Skin epidermis (tissue), 12 donors: Measurements from ENCODE around the gene FOCAD.

Experiments
- H3K27ac ChIP-seq, 21 experiments: fragments of 200-600 bp; sonication (generic) in 11 of 21; one replicate each; pipeline ENCODE4 v1.5.0; 2020; ENCODE audit warnings: mild to moderate bottlenecking in 3 of 21, inconsistent platforms in 2 of 21, moderate library complexity in 2 of 21
- H3K4me3 ChIP-seq, 7 experiments: fragments of 200-600 bp; sonication (generic) in 2 of 7; one replicate each; pipeline ENCODE4 v1.5.0; 2020; ENCODE audit warnings: inconsistent platforms in 2 of 7, mild to moderate bottlenecking in 2 of 7, moderate library complexity in 1 of 7

FOCAD gene

DNA sequence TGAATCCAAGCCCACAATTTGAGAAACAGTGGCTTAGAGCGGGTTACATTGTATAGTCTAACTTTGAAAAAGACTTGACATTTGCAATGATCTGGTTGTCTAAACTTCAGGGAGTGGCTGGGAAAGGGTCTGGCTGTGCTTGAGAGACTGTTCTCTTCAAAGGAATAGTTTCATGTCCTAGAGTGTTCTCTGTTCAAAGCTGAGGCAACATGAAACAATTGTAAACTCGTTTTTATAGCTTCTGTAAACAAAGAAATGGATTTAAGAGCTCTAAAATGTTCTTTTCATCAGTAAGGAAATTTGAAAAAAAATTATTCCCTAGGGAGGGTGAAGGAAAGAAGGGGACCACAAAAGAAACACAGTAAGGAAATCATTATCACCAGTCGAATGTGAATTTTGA is 41.6 kb downstream of the FOCAD start:
- H3K27ac ChIP-seq: peak overlapping the region in 1 of 21 experiments; percentile 24
- H3K4me3 ChIP-seq: no peak overlapping the region

DNA sequence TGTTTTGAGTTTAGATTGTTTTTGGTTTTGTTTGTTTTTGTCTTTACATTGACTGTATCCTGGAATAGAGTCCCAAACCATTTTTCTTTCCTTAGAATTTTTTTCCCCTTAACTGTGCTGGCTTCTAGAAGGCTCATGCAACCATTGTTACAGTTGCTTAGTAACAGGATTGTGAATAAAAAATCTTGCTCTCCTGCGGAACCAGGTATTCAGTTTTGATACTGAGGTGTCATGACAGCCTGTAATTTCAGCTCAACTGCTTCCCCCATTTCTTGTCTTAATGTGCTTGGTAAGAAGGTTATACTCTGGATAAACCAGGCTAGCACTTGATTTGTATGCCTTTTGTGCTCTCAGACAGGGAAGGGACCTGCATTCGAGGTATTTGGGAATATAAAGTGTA is 42.1 kb downstream of the FOCAD start:
- Histone ChIP-seq H3K4me3 (no peak overlapping the region), H3K27ac (peak overlapping the region in 1 of 21 experiments; percentile 24)

DNA sequence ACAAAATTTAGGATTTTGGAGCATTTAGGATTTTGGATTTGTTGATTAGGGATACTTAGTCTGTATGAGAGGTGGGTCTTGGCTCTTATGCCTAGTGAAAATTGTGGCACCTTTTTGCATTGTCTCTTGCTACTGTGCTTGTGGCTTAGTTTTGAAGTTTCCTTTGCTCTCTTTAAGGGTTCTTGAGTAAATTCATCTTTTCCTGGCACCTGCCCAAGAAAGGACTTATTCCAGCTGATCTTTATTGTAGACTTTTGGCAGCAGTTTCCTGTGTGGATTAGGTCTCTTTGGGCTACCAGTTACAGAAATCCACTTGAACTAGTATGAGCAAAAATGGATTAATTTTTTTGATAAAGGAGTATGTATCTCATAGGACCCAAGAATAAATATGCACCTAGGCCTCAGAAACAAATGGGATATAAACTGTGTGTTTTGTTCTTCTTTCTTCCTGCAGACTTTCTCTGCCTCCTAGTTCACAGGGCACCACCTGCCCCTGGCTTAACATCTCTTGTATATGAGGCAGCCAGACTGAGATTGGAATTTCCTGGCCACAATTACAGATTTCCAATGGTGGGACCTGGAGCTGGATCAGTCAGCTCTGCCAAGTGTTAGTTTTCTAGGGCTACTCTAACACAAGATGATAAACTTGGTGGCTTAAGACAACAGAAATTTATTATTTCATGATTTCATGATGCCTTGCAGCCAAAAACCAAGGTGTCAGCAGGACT is 44.6 kb downstream of the FOCAD start:
- H3K4me3 ChIP-seq: no peak overlapping the region
- no peak overlapping the region for H3K27ac ChIP-seq

DNA sequence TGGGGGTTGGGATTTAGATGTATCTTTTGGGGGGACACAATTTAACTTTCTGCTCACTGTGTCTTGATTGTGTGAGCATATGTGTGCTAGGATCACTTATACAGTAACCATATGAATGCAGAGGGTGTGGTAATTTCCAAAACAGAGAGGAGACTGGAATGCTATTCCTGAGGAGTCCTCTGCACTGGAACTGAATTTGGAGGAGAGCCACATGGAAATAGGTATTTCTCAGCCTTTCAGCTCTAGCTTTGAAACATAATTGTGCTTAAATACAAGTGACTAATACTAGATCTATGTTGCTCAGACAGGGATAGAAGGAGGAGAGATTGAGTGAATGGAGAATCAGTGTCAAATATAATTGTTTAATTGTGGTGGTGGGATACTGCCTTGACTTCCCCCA is 45.5 kb downstream of the FOCAD start:
- Histone ChIP-seq H3K27ac (no peak overlapping the region), H3K4me3 (no peak overlapping the region)

GRCh38 chr9:20732118-20732517 is 48.1 kb downstream of the FOCAD start:
- Histone ChIP-seq H3K27ac (no peak overlapping the region), H3K4me3 (no peak overlapping the region)

DNA sequence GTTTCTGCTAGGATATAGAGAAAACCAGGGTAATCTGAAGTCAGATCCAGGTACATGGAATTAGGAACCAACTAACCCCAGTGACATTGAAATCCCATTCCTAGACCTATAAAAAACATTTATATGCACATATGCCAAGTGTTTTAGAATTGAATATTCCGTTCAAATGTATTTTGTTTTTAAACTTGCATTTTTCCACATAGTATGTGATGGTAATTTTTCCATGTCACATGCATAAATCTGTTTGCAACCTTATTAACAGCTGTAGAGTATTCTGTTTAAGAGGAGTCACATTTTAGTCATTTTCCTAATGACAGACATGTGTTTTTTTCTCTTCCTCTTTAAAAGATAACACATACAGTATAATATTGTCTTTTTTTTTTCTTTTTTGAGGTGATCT is 50.2 kb downstream of the FOCAD start:
- Histone ChIP-seq H3K27ac (no peak overlapping the region), H3K4me3 (no peak overlapping the region)

- no peak overlapping the region for H3K27ac ChIP-seq
- H3K4me3 ChIP-seq: no peak overlapping the region
These were observed 56.2 kb downstream of the FOCAD start for GRCh38 chr9:20740304-20740703.

DNA sequence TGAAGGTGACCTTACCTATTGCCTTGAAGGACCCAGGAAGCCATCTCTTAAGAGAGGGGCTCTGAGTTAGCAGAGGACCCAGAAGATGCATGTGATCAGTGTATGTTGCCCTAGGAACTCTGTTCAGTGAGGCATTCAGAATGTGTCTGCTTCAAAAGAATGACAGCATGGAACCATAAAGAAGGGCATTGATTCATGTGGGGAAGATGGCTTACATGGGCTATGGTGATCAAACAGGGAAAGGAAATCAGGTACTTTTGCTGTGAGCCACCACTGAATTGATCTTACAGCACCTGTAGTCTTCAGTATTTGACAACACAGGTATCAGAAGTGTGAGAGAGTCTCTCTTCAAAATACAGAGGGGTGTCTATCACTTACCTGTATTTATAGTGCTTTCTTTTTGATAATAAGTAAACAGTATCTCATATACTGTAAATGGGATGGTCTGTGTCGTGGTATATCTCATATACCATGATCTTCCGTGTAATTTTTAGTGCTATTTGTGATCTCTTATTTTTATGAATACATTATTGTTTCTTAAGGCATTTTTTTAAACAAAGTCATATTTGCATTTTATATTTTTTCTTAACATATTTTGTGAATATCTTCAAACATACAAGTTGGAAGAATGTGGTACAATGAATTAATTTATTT is 57.0 kb downstream of the FOCAD start:
- Histone ChIP-seq H3K4me3 (no peak overlapping the region), H3K27ac (no peak overlapping the region)

GRCh38 chr9:20742833-20743232 is 58.8 kb downstream of the FOCAD start:
- Histone ChIP-seq H3K4me3 (no peak overlapping the region), H3K27ac (no peak overlapping the region)

DNA sequence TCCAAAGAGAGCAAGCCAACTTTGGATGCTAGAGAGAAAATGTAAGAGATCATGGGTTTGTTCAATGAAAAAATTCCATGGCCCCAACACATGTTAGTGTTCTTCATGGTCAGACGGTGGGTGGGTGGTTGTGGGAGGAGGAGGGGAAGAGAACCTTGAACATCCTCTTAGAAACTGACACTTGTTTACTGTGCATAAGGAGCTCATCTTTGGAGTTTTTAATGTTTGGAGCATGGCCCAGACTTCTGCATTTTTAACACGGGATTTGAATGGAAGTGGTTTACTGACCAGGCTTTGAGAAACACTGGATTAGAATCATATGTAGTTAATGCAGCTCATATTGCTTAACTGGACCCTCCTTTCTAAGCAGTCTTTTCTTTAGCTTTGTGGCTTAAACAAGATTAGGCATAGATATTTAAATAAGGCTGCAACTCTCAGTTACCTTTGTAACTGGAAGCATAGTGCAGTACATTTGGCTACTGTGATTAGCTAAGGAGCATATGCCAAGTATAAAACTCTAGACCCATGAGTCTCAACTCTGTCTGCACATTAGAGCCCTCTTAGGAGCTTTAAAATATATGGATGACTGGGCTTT is 60.1 kb downstream of the FOCAD start:
- Histone ChIP-seq H3K4me3 (no peak overlapping the region), H3K27ac (no peak overlapping the region)

- Histone ChIP-seq H3K4me3 (no peak overlapping the region), H3K27ac (no peak overlapping the region)
These were observed 62.9 kb downstream of the FOCAD start for GRCh38 chr9:20746967-20747366.

DNA sequence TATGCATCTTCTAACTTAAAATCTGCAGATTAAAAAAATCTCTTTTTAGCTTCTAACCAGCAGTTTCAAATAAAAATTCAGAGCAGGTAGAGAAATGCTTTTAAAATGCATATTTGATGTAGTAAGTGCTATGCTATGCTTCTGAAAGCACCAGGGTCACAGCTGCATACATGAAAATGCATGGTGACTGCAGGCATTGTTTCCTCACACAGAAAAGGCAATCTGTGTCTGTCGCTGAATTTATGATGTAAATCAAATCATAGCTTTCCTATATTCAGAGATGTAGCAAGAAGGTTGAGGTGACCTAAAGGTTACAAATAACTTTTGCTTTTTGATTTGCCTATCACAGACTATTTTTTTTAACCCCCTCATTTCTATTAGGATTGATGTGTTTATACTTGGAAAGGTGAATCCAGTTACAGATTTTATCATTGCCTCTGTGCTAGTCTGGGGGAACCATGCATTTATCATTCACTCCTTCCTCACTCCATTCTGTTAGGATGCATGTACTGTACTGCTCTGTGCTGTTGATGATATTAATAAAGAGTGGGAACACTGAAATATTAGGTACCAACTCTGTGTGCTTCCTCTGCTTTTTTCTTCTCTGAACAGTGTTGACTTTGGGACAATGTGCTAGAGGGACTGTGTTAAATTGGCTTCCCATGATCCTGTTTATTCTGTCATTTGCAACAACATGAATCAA is 65.6 kb downstream of the FOCAD start:
- no peak overlapping the region for H3K4me3 ChIP-seq
- H3K27ac ChIP-seq: no peak overlapping the region

- no peak overlapping the region for H3K27ac ChIP-seq
These were observed 69.7 kb downstream of the FOCAD start for GRCh38 chr9:20753761-20754160.

GRCh38 chr9:20754556-20754955 is 70.5 kb downstream of the FOCAD start:
- H3K27ac ChIP-seq: no peak overlapping the region
- no peak overlapping the region for H3K4me3 ChIP-seq

More at GRCh38 chr9:20753761-20754160, 69.7 kb downstream of the FOCAD start:
- H3K4me3 ChIP-seq: no peak overlapping the region

- Histone ChIP-seq H3K27ac (no peak overlapping the region), H3K4me3 (no peak overlapping the region)
These were observed 76.3 kb downstream of the FOCAD start for GRCh38 chr9:20760246-20760891.

DNA sequence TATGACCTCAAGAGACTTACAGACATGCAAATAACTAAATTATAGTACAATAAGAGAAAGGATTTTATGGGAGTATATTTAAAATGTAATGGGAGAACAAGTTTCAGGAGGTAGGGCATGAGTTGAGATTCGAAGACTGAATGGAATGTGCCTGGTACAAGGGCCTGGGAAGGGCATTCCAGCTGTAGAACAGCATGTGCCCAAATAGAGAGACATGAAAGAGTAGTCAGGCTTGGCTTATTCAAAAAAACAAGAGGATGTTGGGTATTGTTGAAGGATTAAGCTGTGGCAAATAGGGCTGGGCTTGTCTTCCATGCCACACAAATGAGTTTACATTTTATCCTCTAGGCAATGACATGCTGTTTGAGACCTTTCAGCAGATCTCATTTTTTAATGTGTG is 86.9 kb downstream of the FOCAD start:
- H3K27ac ChIP-seq: no peak overlapping the region

DNA sequence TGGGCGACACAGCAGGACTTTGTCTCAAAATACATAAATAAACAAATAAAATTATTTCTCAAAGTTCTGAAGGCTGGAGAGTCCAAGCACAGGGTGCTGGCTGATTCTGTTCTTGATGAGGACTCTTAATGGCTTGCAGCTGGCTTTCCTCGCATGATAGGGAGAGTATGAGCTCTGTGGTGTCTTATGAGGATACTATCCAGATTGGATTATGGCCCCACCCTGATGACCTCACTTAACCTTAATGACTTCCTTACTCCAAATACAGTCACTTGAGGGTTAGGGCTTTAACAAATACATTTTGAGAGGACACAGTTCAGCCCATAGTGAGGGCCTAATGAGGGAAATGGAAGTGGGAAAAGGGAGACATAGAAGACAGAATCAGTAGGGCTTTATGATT is 87.7 kb downstream of the FOCAD start:
- Histone ChIP-seq H3K4me3 (no peak overlapping the region), H3K27ac (no peak overlapping the region)

More for the DNA sequence above, 86.9 kb downstream of the FOCAD start:
- no peak overlapping the region for H3K4me3 ChIP-seq

- H3K27ac ChIP-seq: no peak overlapping the region
- H3K4me3 ChIP-seq: no peak overlapping the region
These were observed 91.6 kb downstream of the FOCAD start for GRCh38 chr9:20775683-20776082.

GRCh38 chr9:20781092-20781491 is 97.0 kb downstream of the FOCAD start:
- H3K27ac ChIP-seq: no peak overlapping the region
- no peak overlapping the region for H3K4me3 ChIP-seq

GRCh38 chr9:20782289-20782688 is 98.2 kb downstream of the FOCAD start:
- Histone ChIP-seq H3K4me3 (no peak overlapping the region), H3K27ac (no peak overlapping the region)
